Measurements from ENCODE around the gene SCG5.

Gene SCG5

DNA sequence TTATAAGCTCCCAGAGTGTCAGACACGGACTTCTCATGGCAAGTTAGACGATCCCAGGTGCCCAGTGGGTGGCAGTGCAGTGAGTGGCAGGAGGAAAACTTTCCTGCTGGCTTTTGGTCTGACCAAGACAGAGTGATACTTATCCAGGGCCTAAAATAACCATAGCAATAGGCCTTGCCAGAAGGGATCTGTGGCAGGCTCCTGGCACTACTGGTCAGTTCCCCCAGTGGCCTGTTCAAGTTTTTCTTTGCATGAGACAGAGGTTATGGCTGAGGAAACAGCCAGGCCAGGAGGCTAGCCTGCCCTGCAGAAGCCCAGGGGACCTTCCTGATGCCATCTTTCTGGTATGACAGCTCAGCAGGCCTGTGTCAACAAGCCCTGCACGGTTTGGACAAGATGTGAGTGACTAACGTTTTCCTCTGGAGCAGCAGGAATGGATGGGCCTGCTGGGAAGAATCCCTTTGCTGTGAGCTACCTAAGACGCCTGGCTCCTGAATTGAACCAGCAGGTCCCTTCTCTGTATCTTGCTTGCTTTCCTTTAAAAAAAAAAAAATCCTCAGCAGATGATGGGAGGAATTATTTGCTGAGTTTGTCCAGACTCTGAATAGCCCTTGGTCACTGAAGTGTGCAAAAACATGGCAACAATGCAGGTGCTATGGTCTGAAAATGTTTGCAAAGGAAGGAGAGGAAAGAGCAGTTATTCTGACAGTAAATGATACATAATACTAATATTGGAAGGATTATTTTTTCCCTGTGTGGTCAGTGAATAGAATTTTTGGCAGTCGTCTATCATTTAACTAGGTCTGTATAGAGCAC lies 18.0 kb downstream of the SCG5 start:
- DNase-seq: no peak

DNA sequence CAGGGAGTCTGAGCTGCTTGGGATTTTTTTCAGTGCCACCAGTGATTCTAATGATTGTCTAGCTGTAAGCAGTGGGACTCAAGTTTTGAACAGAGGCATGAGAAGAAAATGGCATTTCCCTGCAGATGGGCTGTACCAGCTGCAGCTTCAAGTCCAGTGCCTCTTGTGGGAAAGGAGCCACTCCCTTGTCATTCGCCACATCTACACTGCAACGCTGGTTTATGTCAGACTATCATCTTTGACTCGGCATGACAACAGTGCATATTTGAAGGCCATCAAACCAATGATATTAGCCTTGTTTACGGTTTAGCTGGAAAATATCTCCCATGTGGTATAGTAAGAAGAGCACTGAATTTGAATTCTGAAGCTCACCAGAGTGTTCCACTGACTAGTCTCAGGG lies 22.2 kb downstream of the SCG5 start:
- no peak for DNase-seq

DNA sequence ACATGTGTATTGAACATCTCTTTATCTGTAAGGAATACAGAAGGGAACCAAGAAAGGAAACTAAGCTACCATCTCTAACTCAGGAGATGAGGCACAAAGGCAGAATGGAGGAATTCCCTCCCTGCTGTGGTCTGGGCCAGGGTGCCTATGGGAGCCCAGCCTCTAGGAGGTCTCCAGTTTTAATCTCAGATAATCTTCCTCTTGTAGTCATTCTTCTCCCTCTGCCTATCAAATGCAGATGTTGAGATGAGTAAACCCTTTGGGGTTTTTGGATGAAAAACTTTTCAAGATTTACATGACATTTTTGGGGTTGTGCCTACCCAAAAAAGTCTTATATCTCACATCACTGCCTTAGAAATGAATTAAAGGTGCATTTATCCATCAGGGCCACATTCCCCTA lies 23.3 kb downstream of the SCG5 start:
- DNase-seq: no peak

DNA sequence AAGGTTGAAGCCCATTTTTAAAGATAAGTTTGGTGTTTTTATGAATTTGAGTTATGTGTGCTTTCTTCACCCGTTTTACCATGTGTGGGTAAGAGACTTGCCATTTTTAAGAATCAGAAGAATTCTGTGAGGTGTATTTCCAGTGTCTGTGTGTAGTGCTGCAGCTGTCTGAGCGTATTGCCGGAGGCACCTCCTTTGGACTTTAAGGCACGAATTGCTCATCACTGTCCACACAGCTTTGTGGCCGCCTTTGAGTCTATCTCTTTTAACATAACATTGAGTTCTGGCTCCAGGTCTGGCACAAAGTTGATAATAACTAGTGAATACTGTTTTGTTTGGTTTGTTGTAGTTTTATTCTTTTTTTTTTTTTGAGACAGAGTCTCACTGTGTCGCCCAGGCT lies 25.8 kb downstream of the SCG5 start:
- no peak for DNase-seq

DNA sequence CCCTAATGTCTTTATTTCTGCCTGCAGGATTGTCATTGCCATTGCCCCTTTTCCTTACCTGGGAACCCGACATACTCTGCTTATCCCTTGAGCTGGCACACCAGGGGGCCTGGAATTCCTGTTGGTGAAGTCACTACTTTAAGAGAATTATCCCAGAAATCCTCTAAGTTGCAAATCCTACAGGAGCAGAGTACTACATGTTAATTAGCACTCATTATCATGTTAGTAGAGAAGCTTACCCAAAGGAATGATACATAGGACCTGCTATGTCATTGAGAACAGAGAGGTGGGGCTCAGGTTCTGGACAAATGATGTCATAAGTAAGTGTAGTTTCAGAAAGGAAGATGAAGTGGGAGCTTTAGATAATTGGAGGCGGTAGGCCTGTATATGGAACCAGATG lies 27.4 kb downstream of the SCG5 start:
- no peak for DNase-seq

DNA sequence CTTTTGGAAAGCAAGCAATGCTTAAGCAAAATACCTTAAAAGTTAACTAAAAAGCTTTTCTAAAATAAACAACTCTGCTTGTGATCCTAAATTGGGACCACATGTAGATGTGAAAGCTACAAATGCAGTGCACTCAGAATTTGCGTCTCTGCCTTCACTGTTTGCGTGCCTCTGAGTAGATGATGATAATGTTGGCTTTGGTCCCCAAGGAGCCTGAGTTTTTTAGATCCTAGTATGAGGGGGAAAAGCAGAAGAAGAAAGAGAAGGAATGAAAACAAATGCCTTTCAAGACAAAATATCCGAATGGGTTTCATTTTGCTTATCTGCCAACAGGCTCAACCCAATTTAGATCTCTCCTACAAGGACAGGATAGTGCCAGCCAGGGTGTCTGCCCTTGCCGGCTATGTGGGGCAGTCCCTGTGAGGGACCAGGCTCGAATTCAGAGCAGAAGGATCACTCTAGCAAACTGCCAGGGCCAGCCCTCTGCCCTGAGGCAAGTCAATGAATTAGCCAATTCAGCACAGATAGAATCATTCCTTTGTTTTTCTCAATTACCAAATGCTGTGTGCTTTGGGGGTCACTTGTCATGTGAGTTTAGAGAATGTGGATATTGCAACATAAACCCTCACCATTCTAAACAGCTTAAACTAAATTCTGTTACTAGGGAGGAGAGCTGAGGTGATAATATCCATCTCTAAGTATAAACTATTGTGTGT lies 28.5 kb downstream of the SCG5 start:
- DNase-seq: no peak

DNA sequence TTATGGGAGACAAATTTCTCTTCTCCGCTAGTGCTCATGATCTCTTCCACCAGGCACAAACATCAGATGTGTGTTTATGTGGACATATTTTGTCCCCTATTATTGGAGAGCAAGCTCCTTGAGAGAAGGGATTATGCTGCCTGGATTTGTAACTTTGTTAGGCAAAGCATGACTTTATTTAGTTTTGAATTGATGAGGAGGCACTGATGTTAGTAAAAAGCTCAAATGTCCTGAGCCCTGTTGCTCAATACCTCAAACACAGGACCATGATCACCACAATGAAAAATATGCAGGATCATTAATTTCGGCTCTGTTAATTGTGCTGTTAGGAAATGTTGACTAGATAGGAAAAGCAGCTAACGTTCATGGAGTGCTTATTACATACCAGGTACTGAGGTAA lies 29.1 kb downstream of the SCG5 start:
- no peak for DNase-seq

DNA sequence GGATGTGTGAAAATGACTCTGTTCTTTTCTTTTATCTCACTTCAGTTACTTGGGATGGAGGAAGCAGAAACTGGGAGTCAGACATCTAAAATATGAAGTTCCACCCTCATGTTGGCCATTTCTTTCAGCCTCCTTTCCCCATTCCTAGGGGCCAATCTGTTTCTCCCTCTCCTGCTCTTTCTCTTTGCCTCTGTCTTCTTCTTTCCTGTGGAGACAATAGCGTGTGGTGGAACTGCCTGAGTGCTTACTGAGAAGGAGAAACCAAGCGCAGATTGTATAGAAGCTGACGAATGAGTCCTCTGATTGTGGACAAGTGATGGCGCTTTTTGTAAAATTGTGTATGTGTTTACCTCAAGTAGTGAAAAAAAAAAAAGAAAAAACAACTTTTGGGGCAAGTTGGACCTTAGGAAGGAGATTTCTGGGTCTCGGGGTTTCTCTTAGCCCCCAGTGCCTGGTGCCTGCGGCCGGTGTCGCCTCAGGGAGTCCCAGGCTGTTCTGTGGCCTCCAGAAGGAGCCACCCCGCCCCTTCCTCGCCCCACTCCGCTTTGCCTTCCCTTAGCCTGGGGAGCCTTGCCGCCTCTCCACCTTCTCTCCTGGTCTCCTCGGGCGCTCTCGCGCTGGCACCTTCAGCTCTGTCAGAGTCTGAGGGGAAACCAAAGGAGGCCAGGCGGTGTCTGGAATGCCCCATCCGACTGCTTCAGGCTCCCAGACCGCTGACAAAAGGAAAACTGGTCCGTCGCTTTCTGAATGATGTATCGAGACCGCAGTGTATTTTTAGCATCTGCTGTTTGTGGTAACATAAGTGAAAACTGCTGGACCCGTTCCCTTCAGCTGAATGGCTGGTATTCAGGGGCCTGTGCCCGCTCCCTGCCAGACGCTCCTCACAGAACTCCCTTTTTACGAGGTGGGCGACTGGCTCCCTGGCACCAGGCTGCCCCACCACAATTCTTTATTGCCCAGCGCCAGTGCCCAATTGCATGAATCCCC lies 30.1 kb downstream of the SCG5 start:
- DNase-seq: no peak

DNA sequence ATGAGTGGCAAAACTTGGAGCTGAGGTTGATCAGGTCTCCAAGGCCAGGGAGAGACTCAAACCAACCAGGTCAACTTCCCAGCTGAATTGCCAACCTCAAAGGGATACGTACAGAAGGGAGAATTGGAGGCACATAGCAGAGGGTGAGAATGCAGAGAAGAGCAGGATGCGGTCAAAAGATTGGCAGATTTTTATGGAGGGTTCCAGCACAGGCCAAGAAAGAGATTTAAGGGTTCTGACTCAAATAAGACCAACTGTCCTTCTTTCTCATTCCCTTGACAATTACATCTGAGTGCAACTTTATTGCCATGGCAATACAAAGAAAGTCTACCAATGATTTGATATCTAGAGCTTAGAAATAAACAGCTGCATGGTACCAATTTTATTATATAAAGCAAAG lies 33.2 kb downstream of the SCG5 start:
- no peak for DNase-seq

DNA sequence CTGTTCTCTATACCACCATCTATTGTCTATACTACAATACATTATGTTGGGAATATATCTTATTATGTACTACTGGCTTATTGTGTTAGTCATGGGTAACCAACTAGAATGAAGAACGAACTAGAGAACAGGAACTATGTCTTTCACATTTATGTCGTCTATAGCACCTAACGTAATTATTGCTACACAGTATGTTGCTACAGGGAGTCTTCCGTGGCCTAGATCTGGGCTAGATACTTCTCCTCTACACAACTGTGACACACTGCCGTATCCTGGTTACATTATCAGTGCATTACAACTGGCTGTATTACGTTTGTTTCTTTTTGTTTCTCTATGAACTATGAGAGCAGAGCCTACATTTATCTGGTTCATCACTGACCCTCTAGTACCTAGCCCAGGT lies 34.0 kb downstream of the SCG5 start:
- no peak for DNase-seq

DNA sequence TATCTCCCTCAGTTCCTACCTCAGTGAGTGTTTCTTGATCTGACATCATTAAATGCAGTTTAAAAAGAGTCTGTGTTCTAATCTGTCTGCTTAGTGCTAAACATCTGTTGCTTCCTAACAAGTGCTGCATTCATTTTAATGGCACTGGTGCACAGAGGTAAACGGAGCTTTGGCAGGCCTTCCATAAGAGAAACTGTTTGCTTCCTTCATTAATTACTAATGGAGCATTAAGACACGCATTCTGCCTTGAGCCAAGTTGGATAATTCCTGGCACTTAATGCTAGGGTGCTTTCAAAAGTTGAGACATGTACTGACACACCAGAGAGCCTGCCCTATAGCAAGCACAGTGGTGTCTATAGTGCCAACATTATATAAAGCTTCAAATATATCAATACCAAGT lies 34.7 kb downstream of the SCG5 start:
- DNase-seq: no peak

DNA sequence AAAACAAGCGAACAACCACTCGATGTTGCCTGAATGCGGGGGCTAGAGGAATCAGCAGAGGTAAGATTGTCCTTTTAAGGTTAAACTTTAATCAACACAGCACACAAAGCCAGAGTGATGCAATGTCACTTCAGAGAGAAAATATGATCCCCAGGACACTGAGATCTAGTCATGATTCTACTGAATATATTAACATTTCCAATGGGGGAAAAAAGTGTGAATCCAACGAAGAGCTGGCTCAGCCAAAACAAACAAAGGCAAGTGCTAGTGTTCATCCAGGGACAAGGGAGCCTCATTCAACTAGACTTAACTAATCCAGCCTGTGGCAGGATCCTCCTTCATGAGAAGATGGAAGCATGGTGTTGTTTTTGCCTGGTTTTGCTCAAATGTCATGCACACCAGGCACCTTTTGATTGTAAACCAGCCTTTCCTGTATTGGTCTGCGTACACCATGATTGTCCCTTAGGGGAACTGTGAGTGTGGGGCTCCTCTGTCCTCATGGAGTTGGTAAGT lies 35.8 kb downstream of the SCG5 start:
- DNase-seq: no peak

DNA sequence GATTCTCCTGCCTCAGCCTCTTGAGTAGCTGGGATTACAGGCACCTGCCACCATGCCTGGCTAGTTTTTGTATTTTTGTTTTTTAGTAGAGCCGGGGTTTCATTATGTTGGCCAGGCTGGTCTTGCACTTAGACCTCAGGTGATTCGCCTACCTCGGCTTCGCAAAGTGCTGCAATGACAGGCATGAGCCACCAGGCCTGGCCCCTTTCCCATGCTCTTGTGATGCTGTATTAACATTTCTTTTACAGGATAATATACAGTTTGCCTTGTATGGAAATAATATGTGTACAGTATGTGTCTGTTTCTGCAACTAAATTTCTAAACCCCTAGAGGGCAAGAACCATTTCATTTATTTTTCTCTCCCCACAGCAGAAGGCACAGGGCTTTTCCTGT lies 37.8 kb downstream of the SCG5 start:
- no peak for DNase-seq

DNA sequence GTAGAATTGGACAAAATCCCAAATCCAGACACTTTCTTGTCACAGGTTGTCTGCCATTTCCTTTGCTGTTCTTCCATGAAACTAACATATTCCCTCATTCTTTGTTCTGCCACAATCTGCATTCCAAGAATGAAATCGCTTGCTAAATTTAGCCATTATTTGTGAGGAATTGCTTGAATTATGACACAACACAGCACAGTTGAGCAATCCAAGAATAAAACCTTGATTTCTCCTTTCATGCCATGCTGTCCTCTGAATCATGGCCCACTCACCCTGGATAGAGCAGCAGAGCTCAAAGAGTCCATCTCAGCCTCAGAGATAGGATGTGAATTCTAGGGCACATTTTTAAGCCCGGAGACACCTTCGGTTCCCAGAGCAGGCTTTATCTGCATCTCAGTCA lies 41.1 kb downstream of the SCG5 start:
- no peak for DNase-seq

DNA sequence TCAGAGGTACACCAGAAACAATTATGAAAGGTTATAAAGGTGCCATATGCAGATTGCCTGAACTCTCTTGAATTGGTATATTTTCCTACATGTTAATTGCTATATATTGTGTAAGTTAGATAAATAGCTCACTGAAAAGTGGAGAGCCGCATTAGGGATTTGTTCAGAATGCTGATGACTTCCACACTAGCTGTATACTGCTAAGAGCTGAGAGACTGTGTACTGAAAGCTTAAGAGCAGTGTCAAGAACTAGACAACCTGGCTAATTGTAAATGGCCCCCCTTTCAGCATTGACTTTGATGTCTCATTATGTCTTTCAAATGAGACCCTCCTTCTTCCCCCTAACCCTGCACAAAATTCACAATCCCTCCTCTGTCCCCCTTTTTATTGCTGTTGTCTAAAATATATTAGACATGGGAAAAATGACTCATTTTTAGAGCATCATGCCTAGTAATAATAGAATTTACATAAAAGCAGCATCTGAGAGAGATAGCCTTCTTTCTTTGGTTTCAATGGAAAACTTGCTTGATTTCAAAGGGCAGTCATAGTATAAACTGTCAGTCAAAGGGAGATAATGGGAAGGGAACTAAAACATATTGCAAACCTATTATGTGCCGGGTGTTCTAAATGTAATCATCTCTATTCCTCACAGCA lies 41.6 kb downstream of the SCG5 start:
- no peak for DNase-seq

DNA sequence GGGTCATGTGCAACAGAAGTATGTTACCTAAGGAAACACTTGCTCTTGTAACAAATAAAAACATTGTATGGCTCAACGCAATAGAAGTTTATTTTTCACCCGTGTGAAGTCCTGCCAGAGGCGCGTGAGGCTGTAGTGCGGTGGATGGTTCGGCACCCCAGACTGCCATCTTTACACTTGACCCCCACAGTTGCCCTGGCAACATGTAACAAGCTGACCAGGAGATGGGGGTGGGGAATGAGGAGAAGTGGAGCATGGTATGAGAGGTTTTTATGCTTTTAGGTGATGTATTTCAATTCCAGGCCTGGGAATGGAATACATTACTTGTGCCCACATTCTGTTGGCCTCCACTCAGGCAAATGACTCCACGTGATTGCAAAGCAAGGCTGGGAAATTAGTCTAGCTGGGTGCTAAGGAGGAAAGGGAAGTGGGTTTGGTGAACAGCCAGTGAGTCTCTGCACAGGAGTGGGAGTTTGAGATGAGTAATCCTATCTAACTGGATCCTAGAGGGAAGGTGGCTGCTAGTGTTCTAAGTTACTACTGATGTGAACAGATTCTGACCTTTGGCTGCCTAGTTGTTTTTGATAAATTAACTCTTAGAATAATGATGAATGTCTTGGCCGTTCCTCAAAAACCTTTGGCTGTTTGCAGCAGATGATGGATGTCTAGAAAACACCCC lies 42.5 kb downstream of the SCG5 start:
- no peak for DNase-seq

DNA sequence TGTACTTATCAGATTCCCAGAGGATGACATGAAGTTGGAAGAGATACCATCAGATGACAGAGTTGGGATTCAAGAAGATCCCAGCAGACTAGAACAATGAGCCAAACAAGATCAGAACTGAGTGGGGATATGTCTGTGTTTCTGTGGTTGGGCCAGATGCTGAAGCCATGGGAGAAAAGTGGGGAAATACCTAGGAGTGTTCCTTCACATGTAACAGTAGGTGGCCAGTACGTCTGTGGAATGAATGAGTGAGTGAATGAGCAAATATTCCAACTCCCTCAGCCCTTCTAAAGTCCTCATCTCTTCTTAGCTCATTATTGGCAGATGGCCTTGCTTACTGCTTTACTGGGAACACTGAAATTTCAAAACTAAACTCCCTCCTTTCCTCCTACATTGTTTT lies 44.1 kb downstream of the SCG5 start:
- DNase-seq: no peak

DNA sequence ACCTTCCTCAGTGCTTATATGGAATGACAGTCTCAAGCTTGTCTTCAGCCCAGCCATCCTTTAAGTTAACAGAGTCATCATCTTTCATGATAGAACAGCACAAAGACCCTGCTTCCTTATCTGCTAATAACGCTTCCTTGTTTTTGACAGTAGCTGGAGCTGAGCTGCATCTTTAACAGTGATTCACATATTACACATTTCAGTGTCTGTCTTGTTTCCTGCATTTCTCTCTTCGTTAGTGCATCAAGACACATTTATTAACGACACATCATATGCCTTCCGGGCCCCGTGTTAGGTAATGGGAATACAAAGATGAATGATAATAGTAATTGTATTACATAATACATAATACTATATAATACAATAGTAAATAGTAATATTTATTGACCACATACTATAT lies 46.0 kb downstream of the SCG5 start:
- no peak for DNase-seq

DNA sequence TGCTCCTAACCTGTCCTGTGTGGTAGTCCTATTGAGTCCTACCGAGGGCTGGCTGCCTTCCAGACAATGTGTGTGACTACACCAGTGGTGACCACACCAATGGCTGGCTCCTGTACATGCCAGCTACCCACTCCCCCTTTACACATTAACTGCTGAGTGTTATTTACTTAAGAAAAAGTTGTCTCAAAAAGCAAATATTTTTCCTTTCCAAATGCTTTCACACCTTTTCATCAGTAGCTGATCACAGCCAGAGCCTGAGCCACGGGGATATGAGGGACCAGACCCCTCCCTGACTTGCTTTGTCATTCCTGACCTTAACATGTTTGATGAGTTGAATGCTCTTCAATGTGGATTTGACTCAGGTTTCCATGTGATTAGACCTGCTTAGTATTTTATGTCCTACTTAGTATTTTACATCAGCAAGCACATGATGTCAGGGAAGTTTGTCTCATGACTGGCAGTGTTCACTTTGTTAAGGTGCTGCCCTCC lies 46.7 kb downstream of the SCG5 start:
- no peak for DNase-seq

DNA sequence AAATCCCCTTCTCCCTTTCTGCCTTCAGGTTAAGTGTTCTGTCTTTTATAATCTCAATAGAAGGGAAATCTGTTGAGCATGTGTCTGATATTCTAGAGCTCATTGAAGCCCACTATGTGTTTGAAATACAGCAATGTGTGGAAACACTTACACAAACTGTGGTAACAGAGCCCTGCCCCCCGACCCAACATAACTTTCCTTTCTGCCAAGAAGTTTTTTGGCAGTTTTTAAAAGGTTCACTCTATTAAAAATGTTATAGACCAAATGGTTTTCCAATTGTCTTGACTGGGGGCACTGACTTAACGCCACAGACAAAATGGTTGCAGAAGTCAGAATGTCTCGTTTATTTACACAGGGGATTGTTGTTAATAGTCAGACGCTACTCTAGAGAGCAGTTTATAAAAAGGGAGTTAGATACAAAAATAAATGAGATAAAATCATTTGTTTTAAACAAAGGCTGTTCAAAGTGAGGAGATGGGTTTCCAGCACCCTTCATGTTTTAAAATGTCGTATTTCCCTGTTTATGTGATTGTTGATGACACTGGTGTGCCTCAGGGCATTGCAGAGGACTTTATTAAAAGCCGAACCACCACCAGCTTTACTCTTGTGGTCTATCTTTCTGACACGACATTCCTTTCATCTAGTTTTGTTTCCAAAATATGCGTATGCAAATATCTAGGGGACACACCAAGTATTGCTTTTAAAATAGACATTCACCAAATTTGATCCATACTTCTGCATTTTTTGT lies 49.6 kb downstream of the SCG5 start:
- no peak for DNase-seq

DNA sequence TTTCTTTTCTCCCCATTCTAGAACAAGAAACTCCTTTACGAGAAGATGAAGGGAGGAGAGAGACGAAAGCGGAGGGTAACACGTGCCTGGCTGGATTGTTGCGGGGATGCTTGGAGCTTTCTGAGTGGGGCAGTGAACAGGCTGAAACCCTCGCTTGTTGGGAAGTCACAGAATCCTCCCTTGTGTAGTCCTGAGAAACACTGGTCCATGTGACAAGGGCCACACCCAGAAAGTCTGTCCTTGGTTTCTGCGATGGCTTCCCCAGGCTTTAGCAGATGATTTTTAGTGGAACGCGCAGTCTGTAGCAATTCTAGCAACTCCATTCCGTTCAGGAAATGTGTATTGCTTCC lies 50.2 kb downstream of the SCG5 start:
- no peak for DNase-seq
